Eye (tissue), 1 donor: ENCODE measurements around the gene NAPA.

Experiments
- DNase-seq: peaks from one replicate; pipeline ENCODE4 v3.0.0-alpha.2; 2015

NAPA gene

DNA sequence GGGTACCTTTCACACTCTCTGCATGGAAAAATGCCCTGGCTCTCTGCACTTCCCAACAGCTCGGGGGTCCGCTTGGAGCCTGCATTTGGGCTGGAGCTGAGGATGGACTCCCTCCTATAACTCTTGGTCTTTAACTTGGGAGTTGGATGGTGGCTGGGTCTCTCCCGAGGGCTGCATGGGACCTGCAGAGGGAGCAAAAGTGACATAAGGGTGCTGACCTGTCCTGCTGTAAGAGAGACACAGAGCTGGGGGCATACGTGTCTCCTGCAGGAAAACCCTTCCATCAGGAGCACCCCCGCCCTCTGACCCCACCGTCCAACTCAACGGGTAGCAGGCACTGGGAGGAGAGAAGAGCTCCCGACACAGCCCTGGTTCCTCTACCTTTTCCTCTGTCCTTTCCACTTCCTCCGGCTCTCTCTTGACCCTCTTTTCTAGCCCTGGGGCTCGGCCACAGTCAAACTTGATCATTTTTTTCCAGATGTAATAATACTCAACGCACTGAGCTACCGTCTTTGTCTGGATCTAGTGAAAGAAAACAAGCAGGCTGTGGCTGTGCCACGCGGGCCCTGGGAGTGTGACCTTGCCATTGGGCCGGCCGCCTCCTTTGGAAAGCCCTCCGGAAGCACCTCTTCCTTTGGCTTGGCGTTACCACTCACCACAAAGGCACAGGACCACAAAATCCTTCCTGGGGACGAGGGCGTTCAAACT lies 6.8 kb upstream of the NAPA start:
- no peak for DNase-seq

- no peak for DNase-seq
Observed at GRCh38 chr19:47520839-47521238, 6.0 kb upstream of the NAPA start.

GRCh38 chr19:47520343-47520806 lies 5.5 kb upstream of the NAPA start:
- no peak for DNase-seq

DNA sequence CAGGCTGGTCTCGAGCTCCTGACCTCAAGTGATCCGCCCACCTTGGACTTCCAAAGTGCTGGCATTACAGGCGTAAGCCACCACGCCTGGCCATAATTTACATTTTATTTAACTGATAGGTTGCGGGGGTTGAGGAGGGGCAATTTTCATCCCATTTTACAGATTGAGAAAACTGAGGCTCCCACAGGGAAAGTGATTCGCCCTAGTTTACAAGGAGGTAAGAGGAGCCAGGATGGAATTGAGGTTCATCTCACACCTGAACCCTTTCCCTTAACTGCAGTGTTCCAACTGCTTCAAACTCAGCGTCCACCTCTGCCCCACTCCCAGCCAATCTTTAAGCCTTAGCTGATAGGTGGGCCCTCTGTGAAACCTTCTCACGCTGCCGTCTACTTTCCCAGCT lies 4.0 kb upstream of the NAPA start:
- no peak for DNase-seq

DNA sequence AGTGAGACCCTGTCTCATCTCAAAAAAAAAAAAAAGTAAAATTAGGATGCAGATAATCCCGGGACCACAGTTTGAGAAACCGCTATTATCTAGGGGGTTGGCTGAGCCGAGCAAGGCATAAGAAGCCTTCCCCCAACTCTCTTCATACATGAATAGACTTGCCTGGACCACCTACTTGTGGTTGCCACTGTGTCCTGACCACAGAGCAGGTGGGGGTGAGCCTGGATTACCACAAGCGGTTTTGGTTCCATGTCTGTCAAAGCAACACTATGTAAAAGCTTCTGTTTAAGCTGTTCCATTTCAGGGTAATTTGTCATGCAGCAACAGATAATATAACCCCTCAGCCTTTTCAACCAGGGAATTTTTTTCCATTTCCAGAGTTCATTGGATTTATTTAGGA lies 3.3 kb upstream of the NAPA start:
- no peak for DNase-seq

DNA sequence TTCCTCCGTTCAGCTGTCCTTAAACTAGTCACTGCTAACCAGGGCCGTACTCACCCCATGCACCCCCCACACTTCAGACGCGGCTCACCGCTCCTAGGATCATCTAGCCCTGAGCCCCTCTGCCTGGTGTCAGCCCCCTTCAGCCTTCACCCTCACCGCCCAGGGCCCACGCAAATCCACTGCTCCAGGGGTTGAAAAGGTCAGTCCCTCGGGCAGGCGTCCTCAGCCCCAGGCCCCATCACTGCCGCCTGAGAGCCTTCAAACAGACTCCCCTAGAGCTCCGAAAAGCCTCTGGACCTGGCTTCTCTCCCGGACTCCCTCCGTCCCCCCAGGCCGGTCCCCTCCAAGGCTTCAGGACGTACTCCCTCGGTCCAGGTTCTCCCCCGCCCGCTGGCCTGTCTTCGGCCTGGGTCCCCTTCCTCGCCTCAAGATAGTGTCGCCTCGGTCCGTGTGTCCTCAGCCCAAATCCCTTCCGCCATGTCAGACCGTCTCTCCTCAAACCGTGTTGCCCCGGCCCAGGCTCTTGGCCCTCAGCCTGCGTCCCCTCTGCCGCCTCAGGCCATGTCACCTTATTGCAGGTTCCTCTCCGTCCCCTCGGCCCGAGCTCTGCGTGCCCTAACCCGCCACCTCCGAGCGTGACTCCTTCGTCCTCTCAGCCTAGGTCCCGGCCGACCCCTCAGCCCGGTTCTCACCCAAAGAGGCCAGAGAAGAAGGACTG lies 553 bp downstream of the NAPA start:
- DNase-seq, result no peak

- no peak for DNase-seq
Observed at GRCh38 chr19:47512948-47513319, 1.9 kb downstream of the NAPA start.

DNA sequence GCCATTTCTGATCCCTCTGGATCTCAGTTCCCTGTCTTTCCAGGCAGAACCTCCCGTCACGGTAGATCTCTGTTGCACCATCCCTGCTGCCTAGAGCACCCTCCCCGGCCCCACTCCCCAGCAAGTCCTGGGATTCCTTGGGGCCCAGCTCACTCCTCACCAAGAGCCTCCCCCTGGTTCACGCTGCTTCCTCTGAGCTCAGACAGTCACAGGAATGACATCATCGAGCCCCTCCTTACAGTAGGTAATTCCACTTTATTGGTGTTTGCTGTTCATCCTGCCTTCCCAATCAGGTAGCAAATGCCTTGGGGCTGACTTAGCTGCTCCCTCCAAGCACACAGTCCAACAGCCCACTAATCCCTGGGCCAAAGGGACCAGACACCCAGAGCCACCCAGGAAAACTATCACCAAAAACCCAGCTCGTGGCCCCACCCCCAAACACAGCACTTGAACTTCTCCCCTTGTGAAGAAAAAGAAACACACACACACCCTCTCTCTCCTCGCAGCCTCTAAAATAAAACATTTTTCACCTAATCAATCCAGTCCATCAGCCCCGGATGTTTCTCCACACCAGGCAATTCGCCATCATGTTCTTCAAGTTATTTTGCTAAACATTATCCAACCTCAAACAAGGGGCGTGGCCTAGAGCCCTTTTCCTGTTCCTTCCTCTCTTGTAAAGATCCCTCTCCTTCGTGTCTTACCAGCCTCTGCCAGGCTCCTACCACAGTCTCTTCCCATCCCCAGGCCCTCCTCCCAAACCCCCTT lies 2.5 kb downstream of the NAPA start:
- no peak for DNase-seq

DNA sequence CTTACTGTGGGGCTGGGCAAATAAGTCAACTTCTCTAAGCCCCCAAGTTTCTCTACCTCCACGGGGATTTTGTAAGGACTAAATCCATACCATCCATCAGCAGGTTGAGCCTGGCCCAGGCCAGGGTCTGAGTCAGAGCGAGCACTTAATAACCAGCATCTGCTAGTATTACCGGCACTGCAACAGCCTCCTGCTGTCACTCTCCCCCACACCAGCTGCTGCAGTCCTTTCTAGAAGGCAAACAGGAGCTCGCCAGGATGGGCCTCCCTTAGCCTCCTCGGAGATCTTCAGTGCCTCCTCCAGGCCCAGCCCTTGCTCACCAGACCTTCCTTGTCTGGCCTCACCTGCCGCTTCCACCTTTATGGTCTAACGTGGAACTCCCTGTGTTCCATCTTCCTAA lies 3.2 kb downstream of the NAPA start:
- DNase-seq, result peak; percentile 35

GRCh38 chr19:47511128-47511517 lies 3.7 kb downstream of the NAPA start:
- DNase-seq, result no peak

DNA sequence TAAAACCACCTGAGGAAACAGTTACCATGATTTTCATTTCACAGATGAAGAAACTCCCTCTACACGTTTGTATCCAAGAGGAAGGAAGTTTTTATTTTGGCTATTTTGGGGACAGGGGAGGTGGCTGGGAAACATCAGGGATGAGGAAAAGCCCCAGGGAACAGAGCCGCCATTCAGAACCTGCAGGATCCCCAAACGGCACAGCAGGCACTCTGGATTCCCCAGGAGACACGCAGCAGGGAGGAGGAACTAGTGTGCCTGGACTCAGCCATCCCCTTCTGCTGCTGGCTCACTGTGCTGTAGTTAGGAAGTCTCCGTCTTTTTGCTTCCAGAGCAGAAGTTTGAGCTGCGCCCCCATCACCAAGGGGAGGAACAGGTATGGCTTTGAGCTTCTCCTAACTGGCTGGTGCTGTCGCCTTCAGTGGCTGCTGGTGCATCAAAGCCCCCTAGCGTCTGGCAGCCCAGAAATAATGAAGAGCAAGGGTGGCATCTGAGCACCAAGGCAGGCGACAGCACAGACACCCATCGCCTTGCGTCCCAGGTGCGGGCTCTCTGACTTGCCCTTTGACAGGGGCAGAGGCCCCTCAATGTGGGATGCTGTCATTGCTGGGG lies 4.2 kb downstream of the NAPA start:
- no peak for DNase-seq

DNA sequence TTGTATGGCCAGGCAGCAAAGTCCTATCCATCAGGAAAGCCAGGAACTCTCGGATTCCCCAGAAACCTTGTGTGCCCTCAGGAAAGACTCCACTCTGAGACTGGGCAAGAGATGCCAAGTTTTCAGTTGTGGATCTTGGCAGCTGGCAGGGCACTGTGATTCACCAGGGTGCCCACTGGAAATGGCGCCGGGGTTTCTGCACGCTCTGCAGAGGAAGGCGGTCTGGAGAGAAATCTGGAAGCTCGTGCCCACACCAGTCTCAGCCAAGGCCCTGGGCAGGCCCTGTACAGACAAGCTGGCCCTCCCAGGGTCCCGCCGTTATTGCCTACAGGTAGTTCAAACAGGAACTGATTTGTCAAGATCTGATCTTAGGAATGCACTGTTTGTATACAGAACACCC lies 4.9 kb downstream of the NAPA start:
- DNase-seq, result no peak

DNA sequence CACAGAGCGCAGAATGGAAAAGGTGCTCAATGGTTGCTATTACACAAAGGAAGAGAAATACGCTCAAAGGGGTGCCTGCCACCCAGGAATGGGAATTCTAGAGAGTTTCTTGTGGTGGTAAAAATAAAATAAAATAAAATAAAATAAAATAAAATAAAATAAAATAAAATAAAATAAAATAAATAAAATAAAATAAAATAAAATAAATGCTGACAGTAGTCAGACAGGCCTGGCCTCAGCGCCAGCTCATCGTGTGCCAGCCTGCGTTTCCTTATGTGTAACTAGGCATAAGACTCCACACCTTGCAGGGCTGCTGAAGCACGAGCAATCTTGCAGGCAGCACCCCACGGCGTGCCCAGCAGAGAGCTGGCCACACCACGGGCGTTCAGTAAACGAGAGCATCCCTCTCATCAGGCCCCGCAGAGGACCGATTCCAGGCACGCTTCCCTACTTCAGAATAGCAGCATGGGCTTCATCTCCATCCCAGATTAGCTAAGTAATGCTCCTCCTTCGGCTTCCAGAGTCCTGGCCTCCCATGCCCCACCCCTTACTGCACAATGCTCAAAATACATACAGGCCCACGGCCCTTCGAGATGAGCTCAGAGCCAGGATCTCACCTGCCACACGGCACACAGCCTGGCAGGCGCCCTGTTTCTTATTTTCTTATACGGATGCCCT lies 5.6 kb downstream of the NAPA start:
- DNase-seq, result no peak

- no peak for DNase-seq
Observed at GRCh38 chr19:47508721-47509120, 6.1 kb downstream of the NAPA start.

- peak; percentile 54 for DNase-seq
Observed at GRCh38 chr19:47507924-47508553, 6.8 kb downstream of the NAPA start.

DNA sequence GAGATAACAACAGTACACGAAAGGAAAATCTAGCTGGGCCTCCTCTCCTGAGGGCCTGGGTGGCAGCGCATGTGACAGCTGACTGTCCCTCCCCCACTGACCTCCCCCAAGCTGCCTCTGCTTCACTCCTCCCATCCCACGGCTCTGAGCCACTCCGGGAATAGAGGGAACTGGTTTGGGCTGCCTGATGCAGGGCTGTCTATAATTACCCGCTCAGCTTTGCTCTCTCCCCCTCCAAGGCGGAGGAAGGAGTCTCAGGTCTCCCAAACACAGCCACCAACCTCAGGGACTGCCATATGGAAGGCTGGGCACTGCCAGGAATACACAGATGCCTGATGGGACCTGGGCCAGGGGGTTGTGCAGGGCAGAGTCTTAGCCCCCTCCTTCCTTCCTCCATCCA lies 7.9 kb downstream of the NAPA start:
- DNase-seq, result peak; percentile 53

DNA sequence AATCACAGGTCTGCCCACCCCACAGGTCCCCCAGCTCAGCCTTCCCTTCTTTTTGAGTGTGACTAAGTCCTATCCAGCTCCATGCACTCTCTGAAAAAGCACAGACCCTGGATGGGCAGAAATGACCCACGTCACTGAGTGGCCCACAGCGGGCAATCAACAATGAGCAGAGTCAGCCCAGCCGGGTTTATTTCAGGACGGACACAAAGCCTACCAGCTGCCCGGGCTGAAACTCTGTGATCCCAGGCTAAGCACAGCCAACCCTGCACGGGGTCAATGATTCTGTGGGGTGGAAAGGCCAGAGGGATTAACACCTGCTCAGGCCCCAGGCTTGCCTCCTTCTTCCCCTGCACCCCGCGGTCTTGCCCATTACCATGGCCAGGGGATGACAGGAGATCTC lies 8.4 kb downstream of the NAPA start:
- peak; percentile 27 for DNase-seq

GRCh38 chr19:47505506-47505905 lies 9.4 kb downstream of the NAPA start:
- DNase-seq, result no peak

DNA sequence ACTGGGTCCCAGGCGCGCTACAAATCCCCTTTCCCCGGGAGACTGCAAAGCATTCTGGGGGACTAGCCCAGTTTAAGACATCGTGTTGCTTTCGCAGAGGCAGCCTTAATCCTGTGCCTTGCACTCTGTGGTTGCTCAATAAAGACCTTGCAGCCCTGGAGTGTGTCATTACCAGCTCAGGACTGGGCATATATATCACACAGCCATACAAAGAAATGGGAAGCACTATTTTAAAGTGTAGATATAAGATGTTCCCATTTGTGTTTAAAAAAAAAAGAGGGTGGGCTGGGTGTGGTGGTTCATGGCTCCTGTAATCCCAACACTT lies 11.1 kb downstream of the NAPA start:
- no peak for DNase-seq

GRCh38 chr19:47503130-47503825 lies 11.6 kb downstream of the NAPA start:
- DNase-seq, result no peak

DNA sequence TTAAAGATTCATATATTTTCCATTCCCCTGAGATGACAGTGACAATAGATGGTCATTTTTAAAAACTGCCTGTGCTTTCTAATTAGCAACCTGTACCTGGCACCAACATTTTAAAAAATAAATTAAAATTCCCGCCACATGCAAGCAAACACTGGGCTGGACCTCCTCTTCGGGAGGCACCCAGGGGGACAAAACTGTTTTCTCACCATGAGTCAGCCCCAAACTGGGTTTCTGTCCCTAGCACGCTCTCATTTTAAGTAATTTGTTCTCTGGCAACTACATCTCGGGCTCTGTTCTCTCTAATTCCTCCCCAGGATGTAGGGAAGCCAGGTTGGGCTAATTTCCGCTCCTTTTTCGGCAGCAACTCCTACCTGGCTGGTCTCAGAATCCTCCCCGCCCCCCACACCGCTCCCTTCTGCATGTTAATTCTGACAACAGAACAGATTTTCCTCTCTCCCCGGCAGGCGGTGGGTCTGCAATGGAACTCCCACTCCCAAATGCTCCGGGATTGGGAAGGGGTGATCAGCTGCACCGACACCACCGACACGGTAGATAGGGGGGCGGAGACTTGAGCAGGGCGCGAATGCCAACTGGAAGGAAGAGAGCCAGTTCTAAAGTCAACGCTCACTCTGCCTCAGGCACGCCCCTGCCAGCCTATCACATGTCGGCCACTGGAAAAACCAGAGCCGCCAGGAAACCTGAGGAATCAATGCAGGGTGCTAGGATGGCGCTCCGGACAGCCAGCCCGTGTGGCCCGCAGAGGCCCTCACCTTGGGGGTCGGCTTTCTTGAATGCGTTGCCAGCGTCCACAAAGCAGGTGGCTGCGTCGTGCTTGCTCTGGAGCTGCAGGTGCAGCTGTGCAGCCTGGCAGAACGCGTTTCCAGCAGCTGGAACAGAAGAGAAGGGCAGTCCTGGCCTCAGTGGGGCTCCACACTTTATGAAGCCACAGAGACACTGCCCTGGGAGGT lies 14.7 kb downstream of the NAPA start:
- DNase-seq, result no peak
